Mesenchymal stem cell (in vitro differentiated cells and primary cell): ENCODE measurements around the gene IFNLR1.

Experiments used
- DNase-seq: peaks from one replicate; pipeline ENCODE4 v3.0.0-alpha.2; 2013
- H2AFZ ChIP-seq: one replicate; pipeline ENCODE4 v1.6.1; 2013; ENCODE audit warnings: low read depth, mild to moderate bottlenecking, control low read depth, inconsistent platforms, low read length, moderate library complexity
- H2AK5ac ChIP-seq: 2 replicates; pipeline ENCODE4 v1.6.1; 2013; ENCODE audit warnings: low read length, moderate library complexity, mild to moderate bottlenecking, inconsistent platforms; ENCODE audit not compliant: severe bottlenecking
- H2BK120ac ChIP-seq: one replicate; pipeline ENCODE4 v1.6.1; 2013; ENCODE audit warnings: low read depth, mild to moderate bottlenecking, inconsistent platforms, low read length, moderate library complexity
- H2BK12ac ChIP-seq, 2 experiments: one replicate each; pipeline ENCODE4 v1.6.1; 2013; ENCODE audit warnings: inconsistent platforms in 2 of 2, low read length in 2 of 2, mild to moderate bottlenecking in 2 of 2, moderate library complexity in 2 of 2, control low read depth in 1 of 2
- H2BK15ac ChIP-seq: one replicate; pipeline ENCODE4 v1.6.1; 2013; ENCODE audit warnings: mild to moderate bottlenecking, low read depth, inconsistent platforms; ENCODE audit not compliant: poor library complexity, severe bottlenecking
- H2BK5ac ChIP-seq: 2 replicates; pipeline ENCODE4 v1.6.1; 2013; ENCODE audit warnings: low read depth, mild to moderate bottlenecking, low read length, control low read depth, inconsistent platforms; ENCODE audit not compliant: poor library complexity, severe bottlenecking
- H3K14ac ChIP-seq, 2 experiments: one replicate each; pipeline ENCODE4 v1.6.1; 2013; ENCODE audit warnings: inconsistent platforms in 2 of 2, low read length in 2 of 2, control low read depth in 1 of 2, mild to moderate bottlenecking in 1 of 2, moderate library complexity in 1 of 2
- H3K18ac ChIP-seq, 2 experiments: one replicate each; pipeline ENCODE4 v1.6.1; 2013; ENCODE audit warnings: inconsistent platforms in 2 of 2, low read length in 2 of 2, control low read depth in 1 of 2, low read depth in 1 of 2, mild to moderate bottlenecking in 1 of 2
- H3K23ac ChIP-seq, 2 experiments: one replicate each; pipeline ENCODE4 v1.6.1; 2013; ENCODE audit warnings: inconsistent platforms in 2 of 2, low read length in 2 of 2, mild to moderate bottlenecking in 2 of 2, moderate library complexity in 2 of 2, control low read depth in 1 of 2
- H3K27ac ChIP-seq: 2 replicates; pipeline ENCODE4 v1.5.1; 2013; ENCODE audit warnings: mild to moderate bottlenecking, moderate library complexity, low read length, control low read depth, inconsistent platforms; ENCODE audit not compliant: poor library complexity, severe bottlenecking
- H3K27me3 ChIP-seq, 2 experiments: 2 replicates each; pipeline versions ENCODE4 v1.6.1 to v1.7.0; 2013; ENCODE audit warnings: low read length in 2 of 2, mild to moderate bottlenecking in 2 of 2, moderate library complexity in 2 of 2, control low read depth in 1 of 2, inconsistent platforms in 1 of 2; ENCODE audit not compliant: control insufficient read depth in 1 of 2, insufficient read depth in 1 of 2
- H3K36me3 ChIP-seq, 2 experiments: 2 replicates each; pipeline versions ENCODE4 v1.6.1 to v1.7.0; 2013; ENCODE audit warnings: low read length in 2 of 2, control low read depth in 1 of 2, inconsistent platforms in 1 of 2, low read depth in 1 of 2, mild to moderate bottlenecking in 1 of 2; ENCODE audit not compliant: insufficient read depth in 2 of 2, control insufficient read depth in 1 of 2
- H3K4ac ChIP-seq, 2 experiments: one replicate each; pipeline ENCODE4 v1.6.1; 2013; ENCODE audit warnings: inconsistent platforms in 2 of 2, low read length in 2 of 2, mild to moderate bottlenecking in 2 of 2, moderate library complexity in 2 of 2, control low read depth in 1 of 2, low read depth in 1 of 2
- H3K4me1 ChIP-seq: 2 replicates; pipeline ENCODE4 v1.6.1; 2013; ENCODE audit warnings: low read depth, low read length, control low read depth; ENCODE audit not compliant: control insufficient read depth, insufficient read depth
- H3K4me2 ChIP-seq: 2 replicates; pipeline ENCODE4 v1.6.1; 2013; ENCODE audit warnings: low read length, mild to moderate bottlenecking, inconsistent platforms; ENCODE audit not compliant: poor library complexity, severe bottlenecking
- H3K4me3 ChIP-seq, 2 experiments: 2 replicates each; pipeline versions ENCODE4 v1.5.1 to v1.7.0; 2013; ENCODE audit warnings: low read length in 2 of 2, mild to moderate bottlenecking in 2 of 2, control low read depth in 1 of 2, low read depth in 1 of 2; ENCODE audit not compliant: insufficient read depth in 1 of 2
- H3K79me1 ChIP-seq: replicated peaks from 2 replicates; pipeline ENCODE4 v1.6.1; 2013; ENCODE audit warnings: mild to moderate bottlenecking, control low read depth, low read length, inconsistent platforms; ENCODE audit not compliant: poor library complexity, severe bottlenecking
- H3K9ac ChIP-seq: 2 replicates; pipeline ENCODE4 v1.7.0; 2013; ENCODE audit warnings: mild to moderate bottlenecking, low read length, moderate library complexity
- H3K9me3 ChIP-seq: 2 replicates; pipeline ENCODE4 v1.7.0; 2013; ENCODE audit warnings: mild to moderate bottlenecking, low read length; ENCODE audit not compliant: control insufficient read depth
- H4K8ac ChIP-seq: one replicate; pipeline ENCODE4 v1.6.1; 2013; ENCODE audit warnings: inconsistent platforms, mild to moderate bottlenecking, low read length, moderate library complexity
- H4K91ac ChIP-seq: one replicate; pipeline ENCODE4 v1.6.1; 2013; ENCODE audit warnings: mild to moderate bottlenecking, low read length, inconsistent platforms
- WGBS: methylation state at CpG from one replicate; pipeline ENCODE4 v1.1.7; 2013; ENCODE audit warnings: mixed read lengths; 5-methylcytosine and 5-hydroxymethylcytosine counted together

The IFNLR1 gene

GRCh38 chr1:24168245-24168644 lies 18.8 kb downstream of the IFNLR1 start:
- H3K27me3 ChIP-seq = peaks cover 23 to 64% of the 10 kb centered on the region in 2 experiments
- no peak for DNase-seq
- H3K27ac ChIP-seq = no peak overlapping the region
- no peak overlapping the region for H4K8ac ChIP-seq
- H3K4ac ChIP-seq = no peak overlapping the region
- no peak overlapping the region for H2AK5ac ChIP-seq
- no peak overlapping the region for H2BK12ac ChIP-seq
- no peaks in the 10 kb centered on the region for H3K79me1 ChIP-seq
- H3K9me3 ChIP-seq = no peaks in the 10 kb centered on the region
- WGBS = 92% methylated on average over 7 of the region's 7 CpGs
- H3K23ac ChIP-seq = no peak overlapping the region
- no peak overlapping the region for H2BK120ac ChIP-seq
- no peak overlapping the region for H2AFZ ChIP-seq
- H3K4me3 ChIP-seq = no peak overlapping the region
- H3K14ac ChIP-seq = no peak overlapping the region
- H4K91ac ChIP-seq = no peak overlapping the region
- H2BK5ac ChIP-seq = no peak overlapping the region
- H3K4me1 ChIP-seq = no peaks in the 10 kb centered on the region
- no peak overlapping the region for H2BK15ac ChIP-seq
- no peak overlapping the region for H3K18ac ChIP-seq
- no peak overlapping the region for H3K4me2 ChIP-seq
- no peaks in the 10 kb centered on the region for H3K36me3 ChIP-seq
- H3K9ac ChIP-seq = no peak overlapping the region

GRCh38 chr1:24167008-24167407 lies 20.1 kb downstream of the IFNLR1 start:
- Histone ChIP-seq H2BK12ac (no peak overlapping the region), H3K4me2 (no peak overlapping the region), H3K23ac (no peak overlapping the region), H3K9me3 (no peaks in the 10 kb centered on the region), H3K27me3 (peaks cover 25 to 62% of the 10 kb centered on the region in 2 experiments), H3K14ac (no peak overlapping the region), H4K91ac (no peak overlapping the region), H3K4ac (no peak overlapping the region), H4K8ac (no peak overlapping the region), H3K27ac (no peak overlapping the region), H2BK120ac (no peak overlapping the region), H3K4me1 (no peaks in the 10 kb centered on the region), H3K4me3 (no peak overlapping the region), H2BK15ac (no peak overlapping the region), H2AK5ac (no peak overlapping the region), H3K18ac (no peak overlapping the region), H3K9ac (no peak overlapping the region), H3K79me1 (no peaks in the 10 kb centered on the region), H2AFZ (no peak overlapping the region), H3K36me3 (no peaks in the 10 kb centered on the region), H2BK5ac (no peak overlapping the region)
- no peak for DNase-seq
- 59% methylated on average over 4 of the region's 4 CpGs for WGBS

- no peak overlapping the region for H3K4ac ChIP-seq
- H3K27ac ChIP-seq = no peak overlapping the region
- no peak overlapping the region for H3K14ac ChIP-seq
- WGBS = 92% methylated on average over 2 of the region's 2 CpGs
- H2BK120ac ChIP-seq = no peak overlapping the region
- no peak overlapping the region for H2BK5ac ChIP-seq
- H3K4me1 ChIP-seq = no peaks in the 10 kb centered on the region
- no peak overlapping the region for H2BK15ac ChIP-seq
- H3K9ac ChIP-seq = no peak overlapping the region
- H3K9me3 ChIP-seq = no peaks in the 10 kb centered on the region
- no peak overlapping the region for H4K91ac ChIP-seq
- no peak overlapping the region for H3K4me3 ChIP-seq
- no peaks in the 10 kb centered on the region for H3K36me3 ChIP-seq
- no peak overlapping the region for H2AFZ ChIP-seq
- no peak overlapping the region for H2AK5ac ChIP-seq
- no peak overlapping the region for H4K8ac ChIP-seq
- H2BK12ac ChIP-seq = no peak overlapping the region
- no peak overlapping the region for H3K18ac ChIP-seq
- H3K4me2 ChIP-seq = no peak overlapping the region
- H3K23ac ChIP-seq = no peak overlapping the region
- DNase-seq = no peak
- H3K27me3 ChIP-seq = peaks cover 32 to 73% of the 10 kb centered on the region in 2 experiments
- no peaks in the 10 kb centered on the region for H3K79me1 ChIP-seq
Measured at GRCh38 chr1:24165500-24165899, 21.6 kb downstream of the IFNLR1 start.

GRCh38 chr1:24164004-24164403 lies 23.1 kb downstream of the IFNLR1 start:
- Histone ChIP-seq H3K18ac (no peak overlapping the region), H3K27me3 (peaks cover 29 to 72% of the 10 kb centered on the region in 2 experiments), H3K27ac (no peak overlapping the region), H2AK5ac (no peak overlapping the region), H3K4ac (no peak overlapping the region), H2BK15ac (no peak overlapping the region), H2BK120ac (no peak overlapping the region), H3K23ac (no peak overlapping the region), H3K4me3 (no peak overlapping the region), H3K4me1 (no peaks in the 10 kb centered on the region), H3K14ac (no peak overlapping the region), H3K36me3 (no peaks in the 10 kb centered on the region), H3K9ac (no peak overlapping the region), H3K9me3 (no peaks in the 10 kb centered on the region), H2BK5ac (no peak overlapping the region), H2AFZ (no peak overlapping the region), H4K91ac (no peak overlapping the region), H2BK12ac (no peak overlapping the region), H3K79me1 (no peaks in the 10 kb centered on the region), H3K4me2 (no peak overlapping the region), H4K8ac (no peak overlapping the region)
- no peak for DNase-seq
- 87% methylated on average over 3 of the region's 3 CpGs for WGBS
